Hypothalamus (tissue), 51 donors: ENCODE results near the gene TPM4.
"Not testable (repeated sequence)": the region's sequence is repeated elsewhere in the genome, so short reads cannot be mapped to it uniquely, and the experiment has no call there.

ENCODE experiments used
- DNase-seq, 51 donors: peaks; one replicate each; lab custom pipeline; 2025; lab: John Stamatoyannopoulos, UW

TPM4 gene

GRCh38 chr19:16094360-16095070 lies 18.2 kb downstream of the TPM4 start:
- DNase-seq = no peak

DNA sequence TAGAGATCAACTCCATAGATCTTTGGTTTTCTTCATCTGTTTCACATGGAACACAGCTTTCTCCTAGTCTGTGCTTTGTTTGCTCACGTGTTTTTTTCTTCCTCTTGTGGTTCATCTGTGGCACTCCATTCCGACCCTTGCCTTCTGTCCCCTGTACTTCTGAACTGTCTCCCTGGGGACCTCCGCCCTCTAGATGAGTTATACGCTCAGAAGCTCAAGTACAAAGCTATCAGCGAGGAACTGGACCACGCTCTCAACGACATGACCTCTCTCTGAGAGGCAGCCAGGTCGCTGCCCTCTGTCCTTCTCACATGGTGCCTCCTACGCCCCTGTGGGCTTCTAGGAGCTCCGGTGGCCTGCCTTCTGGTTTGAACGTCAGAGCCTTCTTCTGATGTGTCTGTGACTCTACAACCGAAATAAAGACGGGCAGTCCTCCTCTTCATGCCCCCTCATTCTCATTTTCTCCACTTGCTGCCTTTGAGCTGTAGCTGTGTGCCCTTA lies 18.8 kb downstream of the TPM4 start:
- DNase-seq = no peak

GRCh38 chr19:16096280-16096855 lies 20.1 kb downstream of the TPM4 start:
- DNase-seq = no peak

DNA sequence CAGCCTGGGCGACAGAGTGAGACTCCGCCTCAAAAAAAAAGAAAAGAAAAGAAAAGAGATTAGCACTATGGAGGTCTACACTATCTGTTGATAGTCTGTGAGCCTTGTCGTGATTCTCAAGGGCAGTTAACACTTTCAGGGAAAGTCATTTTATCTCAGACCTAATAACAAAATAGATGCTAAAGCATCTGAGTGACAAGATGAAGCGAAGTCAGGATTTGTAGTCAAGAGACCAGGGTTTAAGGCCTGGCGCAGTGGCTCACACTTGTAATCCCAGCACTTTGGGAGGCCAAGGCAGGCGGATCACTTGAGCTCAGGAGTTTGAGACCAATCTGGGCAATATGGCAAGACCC lies 22.1 kb downstream of the TPM4 start:
- no peak for DNase-seq

GRCh38 chr19:16098821-16099220 lies 22.5 kb downstream of the TPM4 start:
- no peak for DNase-seq

- not testable (repeated sequence) for DNase-seq
Measured at GRCh38 chr19:16099314-16099965, 23.1 kb downstream of the TPM4 start.

GRCh38 chr19:16100524-16100923 lies 24.2 kb downstream of the TPM4 start:
- no peak for DNase-seq

- DNase-seq = no peak
Measured at GRCh38 chr19:16104722-16105121, 28.4 kb downstream of the TPM4 start.

GRCh38 chr19:16106121-16106520 lies 29.8 kb downstream of the TPM4 start:
- DNase-seq = no peak

DNA sequence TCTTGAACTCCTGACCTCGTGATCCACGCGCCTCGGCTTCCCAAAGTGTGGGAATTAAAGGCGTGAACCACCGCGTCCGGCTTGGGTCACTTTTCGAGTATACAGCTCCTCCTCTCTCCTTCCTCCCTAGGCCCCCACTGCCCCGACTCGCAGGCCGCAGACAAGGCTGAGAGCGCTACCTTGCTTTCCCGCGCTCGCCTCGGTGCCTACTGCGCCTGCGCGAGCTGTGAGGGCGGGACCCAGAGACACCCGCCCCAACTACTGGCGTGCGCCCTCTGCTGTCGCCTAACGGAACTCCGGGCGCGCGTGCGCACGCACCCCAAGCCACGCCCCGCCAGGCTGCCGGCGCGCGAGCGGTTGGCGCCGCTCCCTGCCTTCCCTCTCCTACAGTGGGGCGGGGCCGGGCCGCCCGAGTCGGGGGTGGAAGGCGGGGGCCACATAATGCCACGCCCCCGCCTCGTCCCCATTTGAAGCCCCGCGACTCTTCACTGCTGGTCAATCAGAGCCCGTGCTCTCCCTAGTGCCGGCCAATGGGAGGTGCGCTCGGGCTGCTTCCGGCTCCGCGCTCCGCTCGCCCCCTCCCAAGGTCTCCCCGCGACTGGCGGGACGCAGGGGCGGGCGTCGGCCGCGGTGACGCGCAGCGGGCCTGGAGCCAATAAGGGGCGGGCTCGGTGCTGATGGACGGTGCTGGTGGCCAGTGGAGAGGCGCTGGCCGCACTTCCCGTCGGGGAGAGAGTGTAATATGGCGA lies 35.0 kb downstream of the TPM4 start, which contains the start of gene RAB8A:
Gene RAB8A (plus strand): TSS at position 730 of the 749 bp plus-strand sequence. CDS start 13 bp downstream, at position 743.
- peak; percentile 77 to 100 (median 99) for DNase-seq

DNA sequence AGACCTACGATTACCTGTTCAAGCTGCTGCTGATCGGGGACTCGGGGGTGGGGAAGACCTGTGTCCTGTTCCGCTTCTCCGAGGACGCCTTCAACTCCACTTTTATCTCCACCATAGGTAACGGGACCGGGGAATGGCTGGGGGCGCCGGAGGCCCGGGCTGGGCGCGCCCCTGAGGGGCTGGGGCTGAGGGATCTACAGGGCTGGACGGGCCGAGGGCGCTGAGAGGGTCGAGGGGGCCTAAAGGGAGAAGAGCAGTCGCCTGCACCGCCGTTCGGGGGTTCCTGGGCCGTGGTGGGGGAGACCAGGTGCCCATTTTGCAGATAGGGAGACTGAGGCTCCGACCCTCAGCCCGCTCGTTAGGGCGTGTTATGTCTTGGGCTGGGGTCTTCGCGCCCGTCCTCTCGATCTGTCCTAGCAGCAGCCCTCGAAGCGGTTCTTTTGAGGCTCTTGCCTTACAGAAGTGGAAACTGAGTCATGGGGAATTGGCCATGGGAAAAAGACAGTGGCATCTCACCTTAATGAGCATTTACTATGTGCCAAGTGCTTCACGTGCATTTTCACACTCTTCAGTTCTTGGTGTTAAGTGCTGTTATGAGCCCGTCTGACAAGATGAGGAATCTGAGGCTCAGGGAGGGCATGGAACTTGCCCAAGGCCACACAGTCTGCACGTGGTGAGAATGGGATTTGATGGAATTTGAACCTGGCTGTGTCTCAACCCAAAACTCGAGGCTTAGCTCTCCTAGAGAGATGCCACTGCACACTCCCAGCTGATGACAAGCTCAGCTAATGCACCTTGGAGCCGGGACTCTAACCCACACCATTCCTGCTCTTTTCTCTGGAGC lies 35.8 kb downstream of the TPM4 start:
- peak in 1 of 51 donors; percentile 49 for DNase-seq

DNA sequence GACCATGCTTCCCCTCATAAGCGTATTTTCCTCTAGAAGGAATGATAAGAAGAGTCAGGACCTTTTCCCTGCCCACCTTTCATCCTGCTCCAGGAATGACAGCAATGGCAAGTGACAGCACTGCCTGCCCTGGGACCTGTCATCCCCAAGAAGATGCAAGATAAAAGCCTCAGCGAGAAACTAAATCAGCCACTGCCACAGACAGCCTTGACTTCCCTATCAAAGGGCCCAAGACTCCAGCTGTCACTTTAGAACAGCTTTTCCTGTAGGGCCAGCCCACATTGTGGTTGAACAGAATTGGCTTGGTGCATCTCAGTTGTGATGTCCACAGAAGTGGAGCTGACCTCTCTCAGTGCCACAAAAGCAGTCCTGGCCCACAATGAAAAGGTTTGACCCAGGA lies 36.5 kb downstream of the TPM4 start:
- no peak for DNase-seq

GRCh38 chr19:16113727-16114126 lies 37.4 kb downstream of the TPM4 start:
- no peak for DNase-seq

- peak in 31 of 51 donors; percentile 1 to 62 (median 30) for DNase-seq
Measured at GRCh38 chr19:16115301-16116039, 39.2 kb downstream of the TPM4 start.

GRCh38 chr19:16116067-16116466 lies 39.8 kb downstream of the TPM4 start:
- DNase-seq = no peak

GRCh38 chr19:16117594-16118033 lies 41.3 kb downstream of the TPM4 start:
- DNase-seq = no peak

GRCh38 chr19:16118489-16119033 lies 42.3 kb downstream of the TPM4 start:
- DNase-seq = peak in 11 of 51 donors; percentile 3 to 26 (median 11)

DNA sequence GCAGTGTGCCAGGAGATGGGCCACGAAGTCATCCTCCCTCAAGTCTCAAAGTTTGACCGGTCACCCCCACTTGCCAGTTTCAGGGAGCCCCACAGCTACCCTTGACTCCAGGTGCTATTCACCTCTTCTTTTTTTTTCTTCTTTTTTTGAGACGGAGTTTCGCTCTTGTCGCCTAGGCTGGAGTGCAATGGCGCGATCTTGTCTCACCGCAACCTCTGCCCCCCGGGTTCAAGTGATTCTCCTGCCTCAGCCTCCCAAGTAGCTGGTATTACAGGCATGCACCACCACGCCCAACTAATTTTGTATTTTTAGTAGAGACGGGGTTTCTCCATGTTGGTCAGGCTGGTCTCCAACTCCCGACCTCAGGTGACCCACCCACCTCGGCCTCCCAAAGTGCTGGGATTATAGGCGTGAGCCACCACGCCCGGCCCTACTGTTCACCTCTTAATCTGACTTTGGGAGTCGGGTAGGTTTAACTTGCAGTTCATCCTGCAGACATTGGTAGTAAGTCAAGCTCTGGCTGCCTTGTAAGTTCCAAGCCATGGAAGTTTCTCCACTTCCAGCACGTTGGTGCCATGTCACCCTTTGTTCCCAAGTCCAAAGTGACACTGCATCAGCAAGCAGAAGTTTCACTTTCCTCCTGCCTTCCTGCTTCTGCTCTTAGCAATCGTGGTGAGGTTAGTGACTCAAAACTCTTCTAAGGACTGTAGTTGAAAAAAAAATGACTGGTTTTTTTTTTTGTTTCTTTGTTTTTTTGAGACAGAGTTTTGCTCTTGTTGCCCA lies 43.0 kb downstream of the TPM4 start:
- DNase-seq = not testable (repeated sequence)
